Endothelial cell (in vitro differentiated cells): ENCODE measurements around the gene HOXD3. TPM values are rescaled to one million over a fixed set of nuclear protein-coding genes. Genes with fewer than 3 reads are reported as not detected.

Experiments used
- DNase-seq: peaks from one replicate; pipeline ENCODE4 v3.0.0; 2021; ENCODE audit warnings: low spot score
- H3K27ac Mint-ChIP-seq: one replicate; pipeline ENCODE4 v1.8.0; 2021; ENCODE audit warnings: mixed read lengths, inconsistent platforms; ENCODE audit not compliant: unreplicated experiment
- H3K27me3 Mint-ChIP-seq: one replicate; pipeline ENCODE4 v1.8.0; 2021; ENCODE audit warnings: mild to moderate bottlenecking, moderate library complexity, mixed read lengths, inconsistent platforms; ENCODE audit not compliant: unreplicated experiment
- H3K36me3 Mint-ChIP-seq: one replicate; pipeline ENCODE4 v1.8.0; 2021; ENCODE audit warnings: mild to moderate bottlenecking, low read depth, mixed read lengths, inconsistent platforms; ENCODE audit not compliant: unreplicated experiment
- H3K4me1 Mint-ChIP-seq: one replicate; pipeline ENCODE4 v1.8.0; 2021; ENCODE audit warnings: mild to moderate bottlenecking, mixed read lengths, inconsistent platforms; ENCODE audit not compliant: unreplicated experiment
- H3K4me3 Mint-ChIP-seq: one replicate; pipeline ENCODE4 v1.8.0; 2021; ENCODE audit warnings: mild to moderate bottlenecking, mixed read lengths, inconsistent platforms; ENCODE audit not compliant: unreplicated experiment
- H3K9me3 Mint-ChIP-seq: one replicate; pipeline ENCODE4 v1.8.0; 2021; ENCODE audit warnings: mixed read lengths, inconsistent platforms; ENCODE audit not compliant: unreplicated experiment
- CTCF ChIP-seq: fragments of 200-600 bp; sonication (generic); IDR thresholded peaks from one replicate; pipeline ENCODE4 v1.5.0; 2021; ENCODE audit warnings: antibody characterized with exemption; ENCODE audit not compliant: unreplicated experiment
- total RNA-seq: library from RNA; stranded (reverse); fragmentation: NEBNext Ultra II Directional; extraction: Animal tissue kit (Norgen Biotek cat#: 25700); gene quantifications from one replicate; pipeline ENCODE4 v1.2.1, GENCODE V29; 2021; ENCODE audit not compliant: unreplicated experiment

The HOXD3 gene
- total RNA-seq, 1 donor from 2014 or later, result 4.1 TPM

GRCh38 chr2:176110415-176111308 is 46.4 kb upstream of the HOXD3 start:
- Mint-ChIP-seq H3K36me3 (no peaks in the 10 kb centered on the region), H3K4me1 (peaks cover 25% of the 10 kb centered on the region), H3K4me3 (no peak overlapping the region), H3K9me3 (no peaks in the 10 kb centered on the region), H3K27me3 (peaks cover 40% of the 10 kb centered on the region), H3K27ac (no peak overlapping the region)
- TF ChIP-seq CTCF, result no peak
- no peak for DNase-seq

- no peaks in the 10 kb centered on the region for H3K9me3 Mint-ChIP-seq
- no peaks in the 10 kb centered on the region for H3K36me3 Mint-ChIP-seq
- H3K27me3 Mint-ChIP-seq, result peaks cover 37% of the 10 kb centered on the region
- peak; percentile 34 for TF ChIP-seq CTCF
- DNase-seq, result peak; percentile 83
- peaks cover 20% of the 10 kb centered on the region for H3K4me1 Mint-ChIP-seq
- no peak overlapping the region for H3K27ac Mint-ChIP-seq
- H3K4me3 Mint-ChIP-seq, result no peak overlapping the region
Observed at GRCh38 chr2:176111309-176111663, 45.8 kb upstream of the HOXD3 start.

GRCh38 chr2:176111846-176112374 is 45.2 kb upstream of the HOXD3 start:
- Mint-ChIP-seq H3K9me3 (no peaks in the 10 kb centered on the region), H3K4me1 (peaks cover 19% of the 10 kb centered on the region), H3K36me3 (no peaks in the 10 kb centered on the region), H3K27me3 (peaks cover 40% of the 10 kb centered on the region), H3K27ac (no peak overlapping the region), H3K4me3 (no peak overlapping the region)
- TF ChIP-seq CTCF, result no peak
- DNase-seq, result no peak

- H3K9me3 Mint-ChIP-seq, result no peaks in the 10 kb centered on the region
- H3K27me3 Mint-ChIP-seq, result peaks cover 40% of the 10 kb centered on the region
- no peaks in the 10 kb centered on the region for H3K36me3 Mint-ChIP-seq
- no peak overlapping the region for H3K27ac Mint-ChIP-seq
- DNase-seq, result no peak
- peaks cover 17% of the 10 kb centered on the region for H3K4me1 Mint-ChIP-seq
- no peak overlapping the region for H3K4me3 Mint-ChIP-seq
- no peak for TF ChIP-seq CTCF
Observed at GRCh38 chr2:176112375-176113302, 44.5 kb upstream of the HOXD3 start.
